ENCODE results near the gene CLIP3.
A peak's percentile ranks its signal among the peaks of the same experiment; 100 is the strongest.

Gene CLIP3

DNA sequence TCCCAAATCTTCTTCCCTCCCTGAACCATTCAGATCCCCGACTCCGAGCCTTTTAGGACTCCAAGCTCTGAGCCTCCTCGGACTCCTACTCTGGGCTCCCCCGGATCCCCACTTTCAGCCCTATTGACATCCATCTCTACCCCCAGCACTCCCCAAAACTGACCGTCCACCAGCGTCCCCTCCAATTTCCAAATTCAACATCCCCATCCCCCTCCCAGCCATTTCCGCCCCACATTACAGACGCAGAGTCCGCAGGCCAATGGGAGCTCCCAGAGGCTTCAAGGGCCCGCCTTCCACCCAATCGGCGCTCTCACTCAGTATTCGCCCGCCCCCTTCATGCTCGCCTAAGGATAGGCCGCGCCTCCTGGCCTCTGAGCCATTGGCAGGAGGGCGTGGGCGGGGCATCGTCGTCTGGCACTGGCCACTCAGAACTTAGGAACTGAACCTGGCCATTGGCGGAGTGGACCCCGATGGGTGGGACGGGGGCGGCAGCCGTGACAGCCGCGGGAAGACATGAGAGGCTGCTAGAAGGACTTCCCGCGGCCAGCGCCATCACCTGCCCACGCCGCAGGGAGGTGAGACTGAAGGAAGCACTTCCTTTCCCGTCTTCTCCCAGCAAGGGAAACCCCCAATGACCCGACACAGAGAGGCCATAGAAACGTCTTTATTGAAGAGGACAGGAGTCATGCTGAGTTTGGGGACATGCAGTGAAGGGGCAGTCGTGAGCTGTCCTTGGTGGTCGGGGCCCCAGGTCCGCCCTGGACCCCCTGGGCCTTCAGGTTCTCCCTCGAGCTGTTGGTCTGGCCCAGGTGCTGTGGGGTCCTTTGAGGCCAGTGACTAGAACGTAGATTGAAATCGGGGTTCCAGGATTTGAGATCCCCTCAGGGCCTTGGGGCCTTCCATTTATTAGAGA lies 18.4 kb downstream of the CLIP3 start, which contains the start of gene ALKBH6:
ALKBH6 (minus strand) TSS at position 202 of the 913 bp plus-strand sequence. CDS start 816 bp downstream, outside the sequence.
- H3K4me3 ChIP-seq (replicated peaks; ENCODE audit: low read depth, low read length): peak within 1 kb of the TSS; percentile 95
- TF ChIP-seq, protein P1, sequence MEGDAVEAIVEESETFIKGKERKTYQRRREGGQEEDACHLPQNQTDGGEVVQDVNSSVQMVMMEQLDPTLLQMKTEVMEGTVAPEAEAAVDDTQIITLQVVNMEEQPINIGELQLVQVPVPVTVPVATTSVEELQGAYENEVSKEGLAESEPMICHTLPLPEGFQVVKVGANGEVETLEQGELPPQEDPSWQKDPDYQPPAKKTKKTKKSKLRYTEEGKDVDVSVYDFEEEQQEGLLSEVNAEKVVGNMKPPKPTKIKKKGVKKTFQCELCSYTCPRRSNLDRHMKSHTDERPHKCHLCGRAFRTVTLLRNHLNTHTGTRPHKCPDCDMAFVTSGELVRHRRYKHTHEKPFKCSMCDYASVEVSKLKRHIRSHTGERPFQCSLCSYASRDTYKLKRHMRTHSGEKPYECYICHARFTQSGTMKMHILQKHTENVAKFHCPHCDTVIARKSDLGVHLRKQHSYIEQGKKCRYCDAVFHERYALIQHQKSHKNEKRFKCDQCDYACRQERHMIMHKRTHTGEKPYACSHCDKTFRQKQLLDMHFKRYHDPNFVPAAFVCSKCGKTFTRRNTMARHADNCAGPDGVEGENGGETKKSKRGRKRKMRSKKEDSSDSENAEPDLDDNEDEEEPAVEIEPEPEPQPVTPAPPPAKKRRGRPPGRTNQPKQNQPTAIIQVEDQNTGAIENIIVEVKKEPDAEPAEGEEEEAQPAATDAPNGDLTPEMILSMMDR (IDR thresholded peaks at IDR 0.05; ENCODE audit: low read length, missing control alignments): no peak
- DNase-seq (ENCODE audit: low read depth): peak; percentile 98

DNA sequence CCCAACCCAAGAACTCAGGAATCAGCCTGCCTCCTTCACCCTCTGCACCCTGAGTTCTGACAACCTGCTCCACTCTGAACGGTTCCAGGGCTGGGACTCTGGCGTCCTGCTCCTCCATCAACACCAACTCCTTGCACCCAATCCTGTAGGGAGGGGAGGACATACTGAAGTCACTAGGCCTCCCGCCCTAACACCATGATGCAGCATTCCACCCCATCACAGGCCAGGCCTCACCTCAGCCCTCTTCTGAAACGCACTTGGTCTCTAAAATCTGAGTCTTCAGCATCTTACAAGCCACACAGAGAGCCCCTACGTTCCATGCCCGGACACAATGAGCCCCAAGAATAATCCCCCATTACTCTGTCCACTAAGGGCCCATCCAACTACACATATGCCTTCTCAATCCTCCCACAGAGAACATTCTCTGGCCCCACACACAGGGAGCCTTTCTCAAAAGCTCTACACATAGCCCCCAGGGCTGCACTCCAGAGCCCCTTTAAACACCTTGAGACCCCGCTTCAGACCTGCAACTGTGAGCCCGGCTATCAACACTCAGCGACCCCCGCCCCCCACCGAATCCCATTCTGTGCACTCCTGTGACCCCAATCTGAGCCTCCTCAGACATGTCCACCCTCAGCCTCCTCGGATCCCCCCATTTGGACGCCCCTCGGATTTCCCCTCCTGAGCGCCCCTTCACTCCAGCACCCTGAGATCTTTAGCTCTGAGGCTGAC lies 19.2 kb downstream of the CLIP3 start:
- DNase-seq (ENCODE audit: low read depth): no peak
- peak overlapping the region; percentile 95 for H3K4me3 ChIP-seq (replicated peaks; ENCODE audit: low read depth, low read length)
- TF ChIP-seq, protein P1 (IDR thresholded peaks at IDR 0.05; ENCODE audit: low read length, missing control alignments): no peak

DNA sequence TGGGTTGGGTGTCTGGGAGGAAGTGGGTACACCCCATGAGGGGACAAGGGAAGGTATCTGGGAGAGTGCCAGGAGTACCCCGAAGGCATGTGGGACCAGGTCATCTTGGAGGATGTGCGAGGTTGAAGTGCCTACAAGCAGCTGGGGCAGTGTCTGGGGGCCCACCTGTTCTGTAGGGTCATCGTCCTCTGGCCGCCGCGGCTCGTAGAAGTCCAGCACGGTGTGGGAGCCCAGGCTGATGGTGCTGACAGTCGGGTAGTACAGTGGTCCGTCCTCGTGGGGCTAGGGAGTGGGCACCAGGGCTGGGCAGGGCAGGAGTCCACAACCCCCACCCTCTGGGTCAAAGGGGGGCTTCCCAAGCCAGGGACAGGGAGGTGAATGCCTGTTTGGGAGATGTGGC lies 22.3 kb downstream of the CLIP3 start:
- DNase-seq (ENCODE audit: low read depth): no peak
- TF ChIP-seq, protein P1 (IDR thresholded peaks at IDR 0.05; ENCODE audit: low read length, missing control alignments): no peak
- H3K4me3 ChIP-seq (replicated peaks; ENCODE audit: low read depth, low read length): no peak overlapping the region

DNA sequence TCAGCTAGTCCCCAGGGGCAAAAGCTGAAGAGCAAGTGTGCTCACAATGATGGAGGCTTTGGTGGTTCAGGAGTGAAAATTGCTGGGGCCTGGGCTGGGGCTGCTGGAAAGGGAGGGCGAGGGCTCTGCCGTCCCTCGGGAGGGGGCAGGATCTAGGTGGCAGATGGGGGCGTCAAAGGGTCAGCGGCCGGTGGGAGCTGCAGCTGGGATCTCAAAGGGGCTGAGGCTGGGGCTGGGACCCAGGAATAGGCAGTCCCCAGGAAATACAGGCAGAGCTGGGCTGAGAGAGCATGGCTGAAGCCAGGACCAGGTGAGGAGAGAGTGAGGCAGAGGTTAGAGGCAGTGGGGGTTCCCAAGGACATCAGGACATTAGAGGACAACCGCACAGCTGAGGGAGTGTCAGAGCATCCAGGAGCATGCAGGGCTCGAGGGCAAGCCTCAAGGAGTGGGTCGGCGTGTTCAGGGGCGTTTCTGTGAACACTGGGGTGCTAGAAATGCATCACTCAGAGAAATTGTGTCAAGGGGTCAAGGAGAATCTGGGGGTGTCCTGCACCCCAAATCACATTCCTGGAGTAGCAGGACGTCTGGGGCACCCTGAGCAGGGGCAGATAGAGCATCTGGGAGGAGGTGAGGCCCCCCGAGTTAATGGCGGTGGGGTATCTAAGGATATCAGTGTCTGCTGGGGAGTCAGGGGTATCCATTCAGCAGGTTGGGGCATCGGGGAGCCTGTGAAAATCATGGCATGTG lies 22.9 kb downstream of the CLIP3 start:
- DNase-seq (ENCODE audit: low read depth): no peak
- TF ChIP-seq, protein P1 (IDR thresholded peaks at IDR 0.05; ENCODE audit: low read length, missing control alignments): no peak
- peak overlapping the region; percentile 47 for H3K4me3 ChIP-seq (replicated peaks; ENCODE audit: low read depth, low read length)

DNA sequence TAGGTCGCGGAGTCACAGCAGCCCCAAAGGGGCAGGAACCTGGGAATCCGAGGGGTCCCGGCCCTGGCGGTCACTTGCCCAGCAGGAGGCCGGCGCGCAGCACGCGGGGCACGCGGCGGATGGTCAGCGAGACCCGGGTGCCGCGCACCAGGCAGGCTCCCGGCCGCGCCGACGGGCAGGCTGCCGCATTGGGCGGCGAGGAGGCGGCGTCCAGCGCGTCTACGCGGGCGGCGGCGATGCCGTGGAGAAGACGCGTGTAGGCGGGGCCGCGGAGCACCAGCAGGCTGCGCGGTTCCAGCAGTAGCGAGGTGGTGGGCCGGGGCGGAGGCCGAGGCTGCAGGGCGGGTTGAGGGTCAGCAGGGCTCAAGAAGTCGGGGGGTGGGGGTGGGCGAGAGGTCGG lies 23.5 kb downstream of the CLIP3 start:
- DNase-seq (ENCODE audit: low read depth): peak; percentile 58
- H3K4me3 ChIP-seq (replicated peaks; ENCODE audit: low read depth, low read length): peak overlapping the region; percentile 47
- TF ChIP-seq, protein P1 (IDR thresholded peaks at IDR 0.05; ENCODE audit: low read length, missing control alignments): no peak

DNA sequence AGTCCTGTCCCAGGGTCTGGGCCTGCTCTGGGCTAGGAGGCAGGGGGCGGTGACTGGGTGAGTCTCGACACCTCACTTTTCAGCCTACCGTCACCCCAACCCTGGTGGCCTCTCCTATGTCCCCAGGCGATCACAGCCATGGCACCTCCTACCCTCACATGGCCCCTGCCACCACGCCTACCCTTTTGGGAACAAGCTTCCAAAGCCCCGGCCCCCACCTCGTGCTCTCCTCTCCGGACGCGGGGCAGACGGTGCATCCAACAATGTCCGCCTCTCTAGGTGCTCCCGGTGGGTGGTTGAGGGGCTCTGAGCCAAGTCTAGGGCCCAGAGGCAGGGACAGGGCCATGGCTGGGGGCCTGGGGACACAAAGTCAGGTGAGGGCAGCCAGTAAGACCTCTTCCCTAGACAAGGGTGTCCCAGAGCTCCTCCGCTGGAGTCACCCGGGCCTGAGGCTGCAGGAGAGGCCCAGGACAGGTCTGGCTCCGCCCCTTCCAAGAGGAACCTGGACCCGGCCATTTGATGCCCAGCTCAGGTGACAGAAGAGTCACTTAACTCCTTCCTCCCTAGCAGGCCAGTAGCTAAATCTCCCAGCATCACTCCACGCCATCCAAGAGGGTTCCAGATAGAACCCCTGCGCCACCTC lies 24.2 kb downstream of the CLIP3 start, which contains the start of gene SYNE4:
SYNE4 (minus strand) TSS at position 478 of the 643 bp plus-strand sequence; CDS start at position 346, 132 bp downstream.
- H3K4me3 ChIP-seq (replicated peaks; ENCODE audit: low read depth, low read length): peak within 1 kb of the TSS; percentile 47
- no peak for DNase-seq (ENCODE audit: low read depth)
- TF ChIP-seq, protein P1 (IDR thresholded peaks at IDR 0.05; ENCODE audit: low read length, missing control alignments): no peak

Data from fibroblast of pulmonary artery (primary cell).